Measurements from ENCODE around the gene USP8.

Gene USP8

GRCh38 chr15:50523851-50524251 is 99.6 kb downstream of the USP8 start:
- FAIRE-seq (no peak), DNase-seq (ENCODE audit: extremely low spot score, insufficient read length, low read depth) (no peak)

GRCh38 chr15:50531163-50531562 is 107.0 kb downstream of the USP8 start:
- FAIRE-seq (no peak), DNase-seq (ENCODE audit: extremely low spot score, insufficient read length, low read depth) (no peak)

- FAIRE-seq (no peak), DNase-seq (ENCODE audit: extremely low spot score, insufficient read length, low read depth) (no peak)
Measured at GRCh38 chr15:50531766-50532165, 107.6 kb downstream of the USP8 start.

- FAIRE-seq (no peak), DNase-seq (ENCODE audit: extremely low spot score, insufficient read length, low read depth) (no peak)
Measured at GRCh38 chr15:50542887-50543210, 118.6 kb downstream of the USP8 start.

- FAIRE-seq = no peak
Measured at GRCh38 chr15:50543556-50543955, 119.4 kb downstream of the USP8 start.

GRCh38 chr15:50544368-50544767 is 120.2 kb downstream of the USP8 start:
- no peak for FAIRE-seq
- DNase-seq (ENCODE audit: extremely low spot score, insufficient read length, low read depth) = no peak

More at GRCh38 chr15:50543556-50543955, 119.4 kb downstream of the USP8 start:
- no peak for DNase-seq (ENCODE audit: extremely low spot score, insufficient read length, low read depth)

- DNase-seq (ENCODE audit: extremely low spot score, insufficient read length, low read depth) (no peak), FAIRE-seq (no peak)
Measured at GRCh38 chr15:50546566-50546965, 122.4 kb downstream of the USP8 start, which contains the start of gene USP50. USP50 (minus strand) TSS chr15:50546666; CDS start chr15:50546525, 141 bp downstream.

- DNase-seq (ENCODE audit: extremely low spot score, insufficient read length, low read depth) = no peak
- FAIRE-seq = no peak
Measured at GRCh38 chr15:50549326-50549725, 125.1 kb downstream of the USP8 start.

- peak; percentile 57 for FAIRE-seq
- DNase-seq (ENCODE audit: extremely low spot score, insufficient read length, low read depth) = no peak
Measured at GRCh38 chr15:50552238-50552637, 128.0 kb downstream of the USP8 start.

GRCh38 chr15:50556642-50557371 is 132.6 kb downstream of the USP8 start:
- no peak for FAIRE-seq
- no peak for DNase-seq (ENCODE audit: extremely low spot score, insufficient read length, low read depth)

GRCh38 chr15:50558012-50558411 is 133.8 kb downstream of the USP8 start:
- peak; percentile 60 for FAIRE-seq
- no peak for DNase-seq (ENCODE audit: extremely low spot score, insufficient read length, low read depth)

- no peak for FAIRE-seq
- no peak for DNase-seq (ENCODE audit: extremely low spot score, insufficient read length, low read depth)
Measured at GRCh38 chr15:50562735-50563640, 138.8 kb downstream of the USP8 start.

- FAIRE-seq = no peak
Measured at GRCh38 chr15:50563756-50564155, 139.6 kb downstream of the USP8 start.

More at GRCh38 chr15:50563756-50564155, 139.6 kb downstream of the USP8 start:
- no peak for DNase-seq (ENCODE audit: extremely low spot score, insufficient read length, low read depth)
